GM12801 (cell line): ENCODE measurements around the gene LZTR1.

ENCODE experiments used
- CTCF ChIP-seq: IDR thresholded peaks from one replicate; pipeline ENCODE4 v1.5.1; 2011; ENCODE audit warnings: control low read depth; ENCODE audit not compliant: insufficient read length; ENCODE audit errors: extremely low read depth

LZTR1 gene

GRCh38 chr22:20981787-20982562 is at the start of gene LZTR1:
Gene LZTR1 (plus strand): TSS chr22:20982297. CDS start chr22:20982372, 75 bp downstream.
- TF ChIP-seq CTCF: no peak

DNA sequence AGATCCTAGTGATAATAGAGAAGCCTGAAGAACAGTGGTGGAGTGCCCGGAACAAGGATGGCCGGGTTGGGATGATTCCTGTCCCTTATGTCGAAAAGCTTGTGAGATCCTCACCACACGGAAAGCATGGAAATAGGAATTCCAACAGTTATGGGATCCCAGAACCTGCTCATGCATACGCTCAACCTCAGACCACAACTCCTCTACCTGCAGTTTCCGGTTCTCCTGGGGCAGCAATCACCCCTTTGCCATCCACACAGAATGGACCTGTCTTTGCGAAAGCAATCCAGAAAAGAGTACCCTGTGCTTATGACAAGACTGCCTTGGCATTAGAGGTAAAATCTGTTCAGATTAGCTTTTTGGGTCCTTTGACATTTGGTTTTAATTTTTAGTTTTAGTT is 48.2 kb upstream of the LZTR1 start:
- TF ChIP-seq CTCF: no peak

- no peak for TF ChIP-seq CTCF
These were observed 44.9 kb upstream of the LZTR1 start for GRCh38 chr22:20937031-20937793.

DNA sequence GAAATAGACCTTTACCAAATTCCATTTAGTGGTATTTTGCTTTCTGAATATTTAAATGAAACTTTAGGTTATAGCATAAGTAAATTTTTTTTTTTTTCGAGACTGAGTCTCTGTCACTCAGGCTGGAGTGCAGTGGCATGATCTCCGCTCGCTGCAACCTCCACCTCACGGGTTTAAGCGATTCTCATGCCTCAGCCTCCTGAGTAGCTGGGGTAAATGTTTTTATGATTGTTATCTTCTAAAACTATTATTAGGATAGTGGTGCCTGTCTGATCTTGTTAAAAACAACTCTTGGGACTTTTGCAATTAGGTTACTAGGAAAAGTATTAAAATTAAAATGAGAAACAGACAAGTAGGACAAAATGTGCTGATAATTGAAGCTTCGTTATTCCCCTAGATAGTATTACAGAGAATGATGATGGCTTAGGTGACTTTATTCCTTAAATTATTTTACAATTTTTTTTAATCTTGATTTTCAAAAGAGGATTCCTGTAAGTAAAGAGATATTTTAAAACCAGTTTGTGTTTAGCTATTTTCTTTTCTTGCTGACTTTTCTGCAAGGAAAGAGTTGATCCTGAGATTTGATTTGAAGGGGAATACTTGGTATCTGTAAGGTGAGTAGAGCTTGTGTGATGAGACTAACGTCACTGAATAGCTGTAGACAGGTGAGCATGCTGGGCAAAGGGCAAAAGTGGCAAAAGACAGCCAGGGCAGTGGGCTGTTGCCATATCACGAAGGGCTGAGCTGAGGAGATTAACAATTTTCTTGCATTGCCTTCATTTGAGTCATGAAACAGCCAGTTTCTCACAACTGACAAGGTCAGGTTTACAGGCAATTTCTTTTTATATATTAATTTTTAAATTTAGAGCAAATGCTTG is 44.1 kb upstream of the LZTR1 start:
- TF ChIP-seq CTCF: no peak

DNA sequence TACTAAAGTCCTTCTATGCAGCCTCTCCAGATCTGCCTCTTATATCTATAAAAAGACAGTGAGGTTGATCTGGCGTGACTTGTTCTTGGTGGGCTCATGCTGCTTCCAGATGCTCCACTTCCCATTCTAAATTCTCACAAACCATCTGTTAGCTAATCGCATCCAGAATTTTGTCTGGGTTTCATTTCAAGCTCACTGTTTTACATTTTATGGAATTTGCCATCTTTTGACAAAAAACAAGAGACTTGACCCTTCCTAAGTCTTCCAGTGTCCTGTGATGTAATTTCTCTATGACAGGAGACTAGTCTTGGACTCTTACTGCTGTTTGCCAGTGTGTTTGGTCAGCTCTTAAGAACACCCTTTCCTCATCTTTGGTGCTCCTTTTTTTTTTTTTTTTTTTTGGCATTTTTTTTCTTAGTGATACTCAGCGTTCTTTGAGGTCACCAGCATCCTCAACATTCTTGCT is 41.9 kb upstream of the LZTR1 start:
- TF ChIP-seq CTCF: no peak

- TF ChIP-seq CTCF: no peak
These were observed 41.2 kb upstream of the LZTR1 start for GRCh38 chr22:20940904-20941385.
